ENCODE results near the gene PDGFD. TPM values are rescaled to one million over a fixed set of nuclear protein-coding genes. Genes with fewer than 3 reads are reported as not detected.

The PDGFD gene
- total RNA-seq, 1 experiment from 2014 or later, result 2.6 TPM

DNA sequence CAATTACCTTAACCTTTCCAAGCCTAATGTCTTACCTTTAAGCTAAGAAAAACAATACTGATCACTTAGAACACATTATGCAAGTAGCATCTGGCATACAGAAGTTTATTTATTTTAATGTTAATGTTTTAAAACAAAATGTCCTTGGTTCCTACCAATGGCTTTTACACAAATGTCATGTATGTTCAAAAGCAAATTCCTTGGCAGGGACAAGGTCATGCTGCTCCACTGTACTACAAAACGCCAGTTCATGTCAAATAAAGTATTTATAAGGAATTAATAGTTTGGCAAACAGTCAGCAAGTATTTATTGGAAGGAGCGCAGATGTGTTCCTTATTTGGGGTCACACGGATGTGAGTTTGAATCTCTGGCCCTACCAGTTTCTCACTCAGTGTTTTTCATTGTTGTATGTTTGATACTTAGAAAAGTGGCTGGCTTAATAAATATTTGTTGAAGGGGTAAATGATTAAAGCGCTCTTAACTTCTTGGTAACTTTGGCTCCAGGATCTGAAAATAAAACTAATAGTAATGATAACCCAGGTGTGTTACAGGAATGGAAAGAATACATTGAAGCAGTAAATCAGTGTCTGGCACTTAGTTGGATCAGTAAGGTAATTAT is 108.9 kb downstream of the PDGFD start:
- no peaks in the 10 kb centered on the region for H3K36me3 Mint-ChIP-seq
- no peak for DNase-seq (ENCODE audit: low spot score)
- no peaks in the 10 kb centered on the region for H3K9me3 Mint-ChIP-seq
- CTCF ChIA-PET, result no interaction called here
- H3K27ac Mint-ChIP-seq, result no peak overlapping the region
- TF ChIP-seq RORB (CRISPR knock-in tag; IDR thresholded peaks at IDR 0.05) (no peak), ZNF671 (CRISPR knock-in tag; IDR thresholded peaks at IDR 0.05) (no peak), ZNF232 (CRISPR knock-in tag; IDR thresholded peaks at IDR 0.05) (no peak), ZNF317 (CRISPR knock-in tag; IDR thresholded peaks at IDR 0.05; ENCODE audit: borderline replicate concordance, low read depth) (no peak), NFATC4 (CRISPR knock-in tag; IDR thresholded peaks at IDR 0.05) (no peak)
- TF ChIP-seq, protein P1, sequence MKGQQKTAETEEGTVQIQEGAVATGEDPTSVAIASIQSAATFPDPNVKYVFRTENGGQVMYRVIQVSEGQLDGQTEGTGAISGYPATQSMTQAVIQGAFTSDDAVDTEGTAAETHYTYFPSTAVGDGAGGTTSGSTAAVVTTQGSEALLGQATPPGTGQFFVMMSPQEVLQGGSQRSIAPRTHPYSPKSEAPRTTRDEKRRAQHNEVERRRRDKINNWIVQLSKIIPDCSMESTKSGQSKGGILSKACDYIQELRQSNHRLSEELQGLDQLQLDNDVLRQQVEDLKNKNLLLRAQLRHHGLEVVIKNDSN (CRISPR knock-in tag; IDR thresholded peaks at IDR 0.05), result no peak
- TF ChIP-seq, protein P2, sequence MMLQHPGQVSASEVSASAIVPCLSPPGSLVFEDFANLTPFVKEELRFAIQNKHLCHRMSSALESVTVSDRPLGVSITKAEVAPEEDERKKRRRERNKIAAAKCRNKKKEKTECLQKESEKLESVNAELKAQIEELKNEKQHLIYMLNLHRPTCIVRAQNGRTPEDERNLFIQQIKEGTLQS (CRISPR knock-in tag; conservative IDR thresholded peaks at IDR 0.05), result no peak
- TF ChIP-seq, protein P3, sequence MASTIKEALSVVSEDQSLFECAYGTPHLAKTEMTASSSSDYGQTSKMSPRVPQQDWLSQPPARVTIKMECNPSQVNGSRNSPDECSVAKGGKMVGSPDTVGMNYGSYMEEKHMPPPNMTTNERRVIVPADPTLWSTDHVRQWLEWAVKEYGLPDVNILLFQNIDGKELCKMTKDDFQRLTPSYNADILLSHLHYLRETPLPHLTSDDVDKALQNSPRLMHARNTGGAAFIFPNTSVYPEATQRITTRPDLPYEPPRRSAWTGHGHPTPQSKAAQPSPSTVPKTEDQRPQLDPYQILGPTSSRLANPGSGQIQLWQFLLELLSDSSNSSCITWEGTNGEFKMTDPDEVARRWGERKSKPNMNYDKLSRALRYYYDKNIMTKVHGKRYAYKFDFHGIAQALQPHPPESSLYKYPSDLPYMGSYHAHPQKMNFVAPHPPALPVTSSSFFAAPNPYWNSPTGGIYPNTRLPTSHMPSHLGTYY (CRISPR knock-in tag; IDR thresholded peaks at IDR 0.05), result no peak
- no peak for ATAC-seq
- POLR2A ChIA-PET, result no interaction called here
- no peak overlapping the region for H3K4me3 Mint-ChIP-seq
- H3K4me1 Mint-ChIP-seq, result peaks cover 24% of the 10 kb centered on the region
- H3K27me3 Mint-ChIP-seq (ENCODE audit: low read depth), result no peaks in the 10 kb centered on the region

DNA sequence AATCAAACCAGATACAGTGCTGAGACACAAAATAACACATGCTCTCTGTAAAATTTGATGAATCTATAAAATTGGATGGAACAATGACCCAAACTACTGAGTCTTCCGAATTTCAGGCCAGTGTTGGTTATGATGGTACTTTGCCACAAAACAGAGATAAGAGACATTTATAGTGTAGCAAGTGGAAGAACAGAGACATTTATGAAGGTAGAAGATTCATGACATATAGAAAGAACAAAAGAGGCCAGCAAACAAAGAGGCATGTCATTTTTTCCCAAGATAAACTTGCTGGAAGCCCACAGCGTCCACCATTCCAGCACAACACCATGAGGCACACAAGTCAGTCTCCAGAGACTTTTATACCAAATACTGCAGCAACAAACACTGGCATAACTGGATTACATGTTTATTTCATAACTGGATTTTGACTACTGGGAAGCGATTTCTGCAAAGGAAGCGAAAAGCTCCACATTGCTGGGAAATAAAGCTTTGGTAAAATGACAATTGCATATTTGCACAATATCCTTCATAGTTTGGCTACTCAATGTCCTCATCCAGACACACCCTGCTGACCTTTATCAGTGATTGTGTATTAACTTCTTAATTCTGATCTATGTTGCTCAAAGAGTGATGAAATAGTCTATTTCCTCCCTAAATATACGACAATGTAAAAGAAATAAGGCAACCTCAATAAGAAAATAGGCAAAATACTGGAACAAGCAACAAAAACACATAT is 110.0 kb downstream of the PDGFD start:
- ChIA-PET CTCF (no interaction called here), POLR2A (no interaction called here)
- Mint-ChIP-seq H3K36me3 (no peaks in the 10 kb centered on the region), H3K9me3 (no peaks in the 10 kb centered on the region), H3K4me1 (peaks cover 17% of the 10 kb centered on the region), H3K4me3 (no peak overlapping the region), H3K27me3 (ENCODE audit: low read depth) (no peaks in the 10 kb centered on the region), H3K27ac (no peak overlapping the region)
- DNase-seq (ENCODE audit: low spot score), result no peak
- no peak for ATAC-seq
- TF ChIP-seq ZNF219 (CRISPR knock-in tag; IDR thresholded peaks at IDR 0.05; ENCODE audit: borderline replicate concordance), result no peak
- TF ChIP-seq, protein P4, sequence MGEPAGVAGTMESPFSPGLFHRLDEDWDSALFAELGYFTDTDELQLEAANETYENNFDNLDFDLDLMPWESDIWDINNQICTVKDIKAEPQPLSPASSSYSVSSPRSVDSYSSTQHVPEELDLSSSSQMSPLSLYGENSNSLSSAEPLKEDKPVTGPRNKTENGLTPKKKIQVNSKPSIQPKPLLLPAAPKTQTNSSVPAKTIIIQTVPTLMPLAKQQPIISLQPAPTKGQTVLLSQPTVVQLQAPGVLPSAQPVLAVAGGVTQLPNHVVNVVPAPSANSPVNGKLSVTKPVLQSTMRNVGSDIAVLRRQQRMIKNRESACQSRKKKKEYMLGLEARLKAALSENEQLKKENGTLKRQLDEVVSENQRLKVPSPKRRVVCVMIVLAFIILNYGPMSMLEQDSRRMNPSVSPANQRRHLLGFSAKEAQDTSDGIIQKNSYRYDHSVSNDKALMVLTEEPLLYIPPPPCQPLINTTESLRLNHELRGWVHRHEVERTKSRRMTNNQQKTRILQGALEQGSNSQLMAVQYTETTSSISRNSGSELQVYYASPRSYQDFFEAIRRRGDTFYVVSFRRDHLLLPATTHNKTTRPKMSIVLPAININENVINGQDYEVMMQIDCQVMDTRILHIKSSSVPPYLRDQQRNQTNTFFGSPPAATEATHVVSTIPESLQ (CRISPR knock-in tag; IDR thresholded peaks at IDR 0.05), result no peak
- TF ChIP-seq, protein P5, sequence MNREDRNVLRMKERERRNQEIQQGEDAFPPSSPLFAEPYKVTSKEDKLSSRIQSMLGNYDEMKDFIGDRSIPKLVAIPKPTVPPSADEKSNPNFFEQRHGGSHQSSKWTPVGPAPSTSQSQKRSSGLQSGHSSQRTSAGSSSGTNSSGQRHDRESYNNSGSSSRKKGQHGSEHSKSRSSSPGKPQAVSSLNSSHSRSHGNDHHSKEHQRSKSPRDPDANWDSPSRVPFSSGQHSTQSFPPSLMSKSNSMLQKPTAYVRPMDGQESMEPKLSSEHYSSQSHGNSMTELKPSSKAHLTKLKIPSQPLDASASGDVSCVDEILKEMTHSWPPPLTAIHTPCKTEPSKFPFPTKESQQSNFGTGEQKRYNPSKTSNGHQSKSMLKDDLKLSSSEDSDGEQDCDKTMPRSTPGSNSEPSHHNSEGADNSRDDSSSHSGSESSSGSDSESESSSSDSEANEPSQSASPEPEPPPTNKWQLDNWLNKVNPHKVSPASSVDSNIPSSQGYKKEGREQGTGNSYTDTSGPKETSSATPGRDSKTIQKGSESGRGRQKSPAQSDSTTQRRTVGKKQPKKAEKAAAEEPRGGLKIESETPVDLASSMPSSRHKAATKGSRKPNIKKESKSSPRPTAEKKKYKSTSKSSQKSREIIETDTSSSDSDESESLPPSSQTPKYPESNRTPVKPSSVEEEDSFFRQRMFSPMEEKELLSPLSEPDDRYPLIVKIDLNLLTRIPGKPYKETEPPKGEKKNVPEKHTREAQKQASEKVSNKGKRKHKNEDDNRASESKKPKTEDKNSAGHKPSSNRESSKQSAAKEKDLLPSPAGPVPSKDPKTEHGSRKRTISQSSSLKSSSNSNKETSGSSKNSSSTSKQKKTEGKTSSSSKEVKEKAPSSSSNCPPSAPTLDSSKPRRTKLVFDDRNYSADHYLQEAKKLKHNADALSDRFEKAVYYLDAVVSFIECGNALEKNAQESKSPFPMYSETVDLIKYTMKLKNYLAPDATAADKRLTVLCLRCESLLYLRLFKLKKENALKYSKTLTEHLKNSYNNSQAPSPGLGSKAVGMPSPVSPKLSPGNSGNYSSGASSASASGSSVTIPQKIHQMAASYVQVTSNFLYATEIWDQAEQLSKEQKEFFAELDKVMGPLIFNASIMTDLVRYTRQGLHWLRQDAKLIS (CRISPR knock-in tag; IDR thresholded peaks at IDR 0.05; ENCODE audit: borderline replicate concordance), result no peak
- TF ChIP-seq, protein P6, sequence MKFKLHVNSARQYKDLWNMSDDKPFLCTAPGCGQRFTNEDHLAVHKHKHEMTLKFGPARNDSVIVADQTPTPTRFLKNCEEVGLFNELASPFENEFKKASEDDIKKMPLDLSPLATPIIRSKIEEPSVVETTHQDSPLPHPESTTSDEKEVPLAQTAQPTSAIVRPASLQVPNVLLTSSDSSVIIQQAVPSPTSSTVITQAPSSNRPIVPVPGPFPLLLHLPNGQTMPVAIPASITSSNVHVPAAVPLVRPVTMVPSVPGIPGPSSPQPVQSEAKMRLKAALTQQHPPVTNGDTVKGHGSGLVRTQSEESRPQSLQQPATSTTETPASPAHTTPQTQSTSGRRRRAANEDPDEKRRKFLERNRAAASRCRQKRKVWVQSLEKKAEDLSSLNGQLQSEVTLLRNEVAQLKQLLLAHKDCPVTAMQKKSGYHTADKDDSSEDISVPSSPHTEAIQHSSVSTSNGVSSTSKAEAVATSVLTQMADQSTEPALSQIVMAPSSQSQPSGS (CRISPR knock-in tag; IDR thresholded peaks at IDR 0.05; ENCODE audit: borderline replicate concordance, low read depth), result no peak
- TF ChIP-seq, protein P7, sequence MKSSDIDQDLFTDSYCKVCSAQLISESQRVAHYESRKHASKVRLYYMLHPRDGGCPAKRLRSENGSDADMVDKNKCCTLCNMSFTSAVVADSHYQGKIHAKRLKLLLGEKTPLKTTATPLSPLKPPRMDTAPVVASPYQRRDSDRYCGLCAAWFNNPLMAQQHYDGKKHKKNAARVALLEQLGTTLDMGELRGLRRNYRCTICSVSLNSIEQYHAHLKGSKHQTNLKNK (CRISPR knock-in tag; IDR thresholded peaks at IDR 0.05), result no peak
- TF ChIP-seq PRRX2 (CRISPR knock-in tag; IDR thresholded peaks at IDR 0.05), result no peak
- no peak for TF ChIP-seq HMGA2 (CRISPR knock-in tag; IDR thresholded peaks at IDR 0.05)
- TF ChIP-seq GTF2I (CRISPR knock-in tag; conservative IDR thresholded peaks at IDR 0.05), result no peak
- no peak for TF ChIP-seq NFYB (CRISPR knock-in tag; conservative IDR thresholded peaks at IDR 0.05; ENCODE audit: low read depth)
- TF ChIP-seq NR2C2 (CRISPR knock-in tag; IDR thresholded peaks at IDR 0.05), result no peak
- TF ChIP-seq, protein P8, sequence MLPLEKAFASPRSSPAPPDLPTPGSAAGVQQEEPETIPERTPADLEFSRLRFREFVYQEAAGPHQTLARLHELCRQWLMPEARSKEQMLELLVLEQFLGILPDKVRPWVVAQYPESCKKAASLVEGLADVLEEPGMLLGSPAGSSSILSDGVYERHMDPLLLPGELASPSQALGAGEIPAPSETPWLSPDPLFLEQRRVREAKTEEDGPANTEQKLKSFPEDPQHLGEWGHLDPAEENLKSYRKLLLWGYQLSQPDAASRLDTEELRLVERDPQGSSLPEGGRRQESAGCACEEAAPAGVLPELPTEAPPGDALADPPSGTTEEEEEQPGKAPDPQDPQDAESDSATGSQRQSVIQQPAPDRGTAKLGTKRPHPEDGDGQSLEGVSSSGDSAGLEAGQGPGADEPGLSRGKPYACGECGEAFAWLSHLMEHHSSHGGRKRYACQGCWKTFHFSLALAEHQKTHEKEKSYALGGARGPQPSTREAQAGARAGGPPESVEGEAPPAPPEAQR (CRISPR knock-in tag; IDR thresholded peaks at IDR 0.05), result no peak
- TF ChIP-seq ZBTB21 (CRISPR knock-in tag; IDR thresholded peaks at IDR 0.05; ENCODE audit: borderline replicate concordance), result no peak
- TF ChIP-seq ZNF423 (CRISPR knock-in tag; IDR thresholded peaks at IDR 0.05), result no peak
- TF ChIP-seq, protein P9, sequence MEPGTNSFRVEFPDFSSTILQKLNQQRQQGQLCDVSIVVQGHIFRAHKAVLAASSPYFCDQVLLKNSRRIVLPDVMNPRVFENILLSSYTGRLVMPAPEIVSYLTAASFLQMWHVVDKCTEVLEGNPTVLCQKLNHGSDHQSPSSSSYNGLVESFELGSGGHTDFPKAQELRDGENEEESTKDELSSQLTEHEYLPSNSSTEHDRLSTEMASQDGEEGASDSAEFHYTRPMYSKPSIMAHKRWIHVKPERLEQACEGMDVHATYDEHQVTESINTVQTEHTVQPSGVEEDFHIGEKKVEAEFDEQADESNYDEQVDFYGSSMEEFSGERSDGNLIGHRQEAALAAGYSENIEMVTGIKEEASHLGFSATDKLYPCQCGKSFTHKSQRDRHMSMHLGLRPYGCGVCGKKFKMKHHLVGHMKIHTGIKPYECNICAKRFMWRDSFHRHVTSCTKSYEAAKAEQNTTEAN (CRISPR knock-in tag; IDR thresholded peaks at IDR 0.05), result no peak

Measured in WTC11 (cell line).